ENCODE measurements around the gene AOPEP.
A peak's percentile ranks its signal among the peaks of the same experiment; 100 is the strongest.

Gene AOPEP

GRCh38 chr9:94990897-94991561 lies 264.5 kb downstream of the AOPEP start:
- DNase-seq (ENCODE audit: low read depth in 2 of 2), result no peak

GRCh38 chr9:94991961-94992907 lies 265.7 kb downstream of the AOPEP start:
- DNase-seq (ENCODE audit: low read depth in 2 of 2), result no peak

GRCh38 chr9:94993160-94993820 lies 266.8 kb downstream of the AOPEP start:
- DNase-seq (ENCODE audit: low read depth in 2 of 2), result no peak

GRCh38 chr9:94993821-94994165 lies 267.3 kb downstream of the AOPEP start:
- no peak for DNase-seq (ENCODE audit: low read depth in 2 of 2)

GRCh38 chr9:94995048-94995693 lies 268.7 kb downstream of the AOPEP start:
- DNase-seq (ENCODE audit: low read depth in 2 of 2), result no peak

- DNase-seq (ENCODE audit: low read depth in 2 of 2), result no peak
Observed at GRCh38 chr9:94996641-94997040, 270.1 kb downstream of the AOPEP start.

- no peak for DNase-seq (ENCODE audit: low read depth in 2 of 2)
Observed at GRCh38 chr9:94997727-94998126, 271.2 kb downstream of the AOPEP start.

GRCh38 chr9:94999832-95000231 lies 273.3 kb downstream of the AOPEP start:
- DNase-seq (ENCODE audit: low read depth in 2 of 2), result no peak

GRCh38 chr9:95000821-95001220 lies 274.3 kb downstream of the AOPEP start:
- DNase-seq (ENCODE audit: low read depth in 2 of 2), result no peak

GRCh38 chr9:95001720-95002119 lies 275.2 kb downstream of the AOPEP start:
- DNase-seq (ENCODE audit: low read depth in 2 of 2), result no peak

GRCh38 chr9:95003689-95004410 lies 277.4 kb downstream of the AOPEP start:
- DNase-seq (ENCODE audit: low read depth in 2 of 2), result no peak

- DNase-seq (ENCODE audit: low read depth in 2 of 2), result peak in 1 of 2 donors; percentile 34
Observed at GRCh38 chr9:95004411-95005277, 278.1 kb downstream of the AOPEP start.

GRCh38 chr9:95005278-95006143 lies 279.0 kb downstream of the AOPEP start:
- no peak for DNase-seq (ENCODE audit: low read depth in 2 of 2)

GRCh38 chr9:95007226-95007869 lies 280.8 kb downstream of the AOPEP start:
- no peak for DNase-seq (ENCODE audit: low read depth in 2 of 2)

- DNase-seq (ENCODE audit: low read depth in 2 of 2), result no peak
Observed at GRCh38 chr9:95008151-95008771, 281.8 kb downstream of the AOPEP start.

- DNase-seq (ENCODE audit: low read depth in 2 of 2), result no peak
Observed at GRCh38 chr9:95009459-95009858, 283.0 kb downstream of the AOPEP start.

GRCh38 chr9:95010431-95010838 lies 283.9 kb downstream of the AOPEP start:
- no peak for DNase-seq (ENCODE audit: low read depth in 2 of 2)

- DNase-seq (ENCODE audit: low read depth in 2 of 2), result no peak
Observed at GRCh38 chr9:95012035-95012708, 285.7 kb downstream of the AOPEP start.
